ENCODE results near the gene ARHGAP4.

Gene ARHGAP4

GRCh38 chrX:153883163-153883843 lies 42.8 kb downstream of the ARHGAP4 start:
- no peak overlapping the region for H3K9ac ChIP-seq (ENCODE audit: insufficient read length)
- H3K4me3 ChIP-seq: no peak overlapping the region
- no peaks in the 10 kb centered on the region for H3K36me3 ChIP-seq (ENCODE audit: insufficient read depth, low read length)
- TF ChIP-seq EZH2 (IDR thresholded peaks at IDR 0.05) (no peak), FOXP2 (optimal IDR thresholded peaks at IDR 0.05; ENCODE audit: control extremely low read depth, extremely low read length, insufficient read depth) (no peak), POLR2AphosphoS5 (IDR thresholded peaks at IDR 0.05; ENCODE audit: borderline replicate concordance, low read depth, low read length) (no peak)
- DNase-seq (ENCODE audit: low read depth, low spot score): no peak
- H3K27ac ChIP-seq: no peak overlapping the region
- H3K9me3 ChIP-seq (ENCODE audit: low read depth, low read length): no peaks in the 10 kb centered on the region

DNA sequence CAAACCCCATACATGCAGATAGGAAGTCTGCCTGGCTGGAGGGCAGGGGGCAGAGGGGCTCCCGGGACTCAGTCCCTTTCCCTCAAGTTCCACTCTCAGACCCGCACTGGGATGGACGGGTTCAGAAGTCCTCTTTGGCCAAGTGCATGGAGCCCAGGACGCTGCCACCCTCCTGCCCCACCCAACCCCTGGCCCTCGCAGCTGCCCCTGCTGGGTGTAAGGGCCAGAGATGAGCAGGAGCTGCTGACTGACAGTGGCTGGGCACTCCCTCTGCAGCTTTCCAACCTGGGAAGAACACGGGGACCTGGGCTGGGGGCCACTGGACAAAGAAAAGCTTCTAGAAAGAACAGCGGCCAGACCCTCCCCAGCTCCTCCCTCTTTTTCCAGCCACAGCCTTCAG lies 43.5 kb downstream of the ARHGAP4 start:
- Histone ChIP-seq H3K36me3 (ENCODE audit: insufficient read depth, low read length) (no peaks in the 10 kb centered on the region), H3K9ac (ENCODE audit: insufficient read length) (no peak overlapping the region), H3K4me3 (no peak overlapping the region), H3K27ac (no peak overlapping the region), H3K9me3 (ENCODE audit: low read depth, low read length) (no peaks in the 10 kb centered on the region)
- no peak for DNase-seq (ENCODE audit: low read depth, low spot score)
- TF ChIP-seq EZH2 (IDR thresholded peaks at IDR 0.05) (no peak), FOXP2 (optimal IDR thresholded peaks at IDR 0.05; ENCODE audit: control extremely low read depth, extremely low read length, insufficient read depth) (no peak), POLR2AphosphoS5 (IDR thresholded peaks at IDR 0.05; ENCODE audit: borderline replicate concordance, low read depth, low read length) (no peak)

GRCh38 chrX:153882086-153882498 lies 44.0 kb downstream of the ARHGAP4 start:
- Histone ChIP-seq H3K27ac (no peak overlapping the region), H3K9ac (ENCODE audit: insufficient read length) (no peak overlapping the region), H3K36me3 (ENCODE audit: insufficient read depth, low read length) (no peaks in the 10 kb centered on the region), H3K4me3 (no peak overlapping the region), H3K9me3 (ENCODE audit: low read depth, low read length) (no peaks in the 10 kb centered on the region)
- TF ChIP-seq EZH2 (IDR thresholded peaks at IDR 0.05) (no peak), POLR2AphosphoS5 (IDR thresholded peaks at IDR 0.05; ENCODE audit: borderline replicate concordance, low read depth, low read length) (no peak), FOXP2 (optimal IDR thresholded peaks at IDR 0.05; ENCODE audit: control extremely low read depth, extremely low read length, insufficient read depth) (no peak)
- DNase-seq (ENCODE audit: low read depth, low spot score): no peak

DNA sequence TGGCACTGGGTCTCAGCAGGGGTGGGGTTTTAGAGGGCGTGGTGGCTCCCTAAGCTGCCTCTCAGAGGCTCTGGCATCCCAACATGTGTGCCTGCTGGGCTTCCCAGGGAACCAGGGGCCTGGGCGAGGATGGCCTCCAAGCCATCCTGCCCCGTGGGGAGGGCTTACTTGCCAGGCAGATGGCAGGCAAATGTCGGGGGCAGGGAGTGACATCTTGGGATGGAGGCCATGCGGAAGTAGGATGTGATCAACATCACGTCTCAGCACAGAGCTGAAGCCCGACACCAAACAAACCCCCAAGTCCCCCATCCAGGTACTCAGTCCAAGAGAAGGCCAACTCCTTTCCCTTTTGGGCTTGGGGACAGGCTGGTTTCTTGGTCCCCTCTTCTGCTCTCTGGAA lies 44.8 kb downstream of the ARHGAP4 start:
- no peak for DNase-seq (ENCODE audit: low read depth, low spot score)
- H3K27ac ChIP-seq: no peak overlapping the region
- no peak overlapping the region for H3K9ac ChIP-seq (ENCODE audit: insufficient read length)
- no peaks in the 10 kb centered on the region for H3K36me3 ChIP-seq (ENCODE audit: insufficient read depth, low read length)
- TF ChIP-seq FOXP2 (optimal IDR thresholded peaks at IDR 0.05; ENCODE audit: control extremely low read depth, extremely low read length, insufficient read depth): no peak
- no peak for TF ChIP-seq EZH2 (IDR thresholded peaks at IDR 0.05)
- no peak for TF ChIP-seq POLR2AphosphoS5 (IDR thresholded peaks at IDR 0.05; ENCODE audit: borderline replicate concordance, low read depth, low read length)
- no peak overlapping the region for H3K4me3 ChIP-seq
- H3K9me3 ChIP-seq (ENCODE audit: low read depth, low read length): no peaks in the 10 kb centered on the region

DNA sequence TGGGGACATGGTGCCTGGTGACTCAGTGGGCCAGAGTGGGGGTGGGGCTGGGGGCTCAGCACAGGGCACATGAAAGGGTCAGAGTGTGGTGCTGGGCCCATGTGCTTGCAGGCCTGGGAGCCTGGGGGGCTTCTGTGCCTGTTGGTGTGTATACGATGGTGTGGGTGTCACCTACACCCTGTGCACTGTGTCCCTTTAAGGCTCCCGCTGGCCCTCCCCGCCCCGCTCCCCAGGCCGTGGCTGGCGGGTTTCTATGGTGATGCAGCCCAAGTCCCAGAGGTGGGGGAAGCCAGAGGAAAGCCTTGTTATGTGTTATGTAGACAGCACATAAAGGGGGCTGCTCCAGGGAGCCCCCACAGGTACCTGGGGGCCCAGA lies 45.6 kb downstream of the ARHGAP4 start:
- Histone ChIP-seq H3K9ac (ENCODE audit: insufficient read length) (no peak overlapping the region), H3K4me3 (no peak overlapping the region), H3K27ac (no peak overlapping the region), H3K36me3 (ENCODE audit: insufficient read depth, low read length) (no peaks in the 10 kb centered on the region), H3K9me3 (ENCODE audit: low read depth, low read length) (no peaks in the 10 kb centered on the region)
- no peak for DNase-seq (ENCODE audit: low read depth, low spot score)
- TF ChIP-seq EZH2 (IDR thresholded peaks at IDR 0.05) (no peak), POLR2AphosphoS5 (IDR thresholded peaks at IDR 0.05; ENCODE audit: borderline replicate concordance, low read depth, low read length) (no peak), FOXP2 (optimal IDR thresholded peaks at IDR 0.05; ENCODE audit: control extremely low read depth, extremely low read length, insufficient read depth) (no peak)

DNA sequence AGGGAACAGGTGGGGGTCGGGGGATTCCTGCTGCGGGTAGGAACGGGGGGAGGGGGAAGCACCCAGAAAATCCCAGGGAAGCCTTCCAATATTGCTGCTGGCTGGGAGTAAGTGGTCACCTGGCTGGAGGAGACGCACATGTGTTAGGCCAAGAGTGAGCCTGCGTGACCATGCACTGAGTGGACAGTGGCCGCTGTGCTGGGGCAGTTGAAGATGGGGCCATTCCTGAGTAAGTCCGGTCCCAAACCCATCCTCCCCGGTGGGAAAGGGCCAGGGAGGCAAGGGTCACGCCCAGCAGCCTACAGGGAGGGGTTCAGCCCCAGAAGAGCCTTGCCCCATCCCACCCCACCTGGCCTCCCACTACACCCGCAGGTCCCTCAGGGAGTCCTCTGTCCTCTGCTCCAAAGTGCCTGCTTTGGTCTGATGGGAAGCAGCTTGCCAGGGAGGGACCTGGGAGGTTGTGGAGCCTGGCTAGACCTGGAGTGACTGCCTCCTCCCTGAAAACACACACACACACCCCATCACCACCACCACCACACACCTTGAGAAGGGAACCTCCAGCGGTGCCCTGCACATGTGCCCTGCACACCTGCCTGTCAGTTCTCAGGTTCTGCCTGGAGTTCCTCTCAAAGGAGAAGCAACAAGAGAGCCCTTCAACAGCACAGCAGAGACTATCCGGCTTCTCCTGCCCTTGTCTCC lies 46.2 kb downstream of the ARHGAP4 start:
- DNase-seq (ENCODE audit: low read depth, low spot score): no peak
- TF ChIP-seq EZH2 (IDR thresholded peaks at IDR 0.05) (no peak), FOXP2 (optimal IDR thresholded peaks at IDR 0.05; ENCODE audit: control extremely low read depth, extremely low read length, insufficient read depth) (no peak), POLR2AphosphoS5 (IDR thresholded peaks at IDR 0.05; ENCODE audit: borderline replicate concordance, low read depth, low read length) (no peak)
- no peaks in the 10 kb centered on the region for H3K36me3 ChIP-seq (ENCODE audit: insufficient read depth, low read length)
- no peak overlapping the region for H3K9ac ChIP-seq (ENCODE audit: insufficient read length)
- H3K27ac ChIP-seq: no peak overlapping the region
- H3K4me3 ChIP-seq: peak overlapping the region; percentile 63; the same call in 1 of the 2 replicates
- no peaks in the 10 kb centered on the region for H3K9me3 ChIP-seq (ENCODE audit: low read depth, low read length)

DNA sequence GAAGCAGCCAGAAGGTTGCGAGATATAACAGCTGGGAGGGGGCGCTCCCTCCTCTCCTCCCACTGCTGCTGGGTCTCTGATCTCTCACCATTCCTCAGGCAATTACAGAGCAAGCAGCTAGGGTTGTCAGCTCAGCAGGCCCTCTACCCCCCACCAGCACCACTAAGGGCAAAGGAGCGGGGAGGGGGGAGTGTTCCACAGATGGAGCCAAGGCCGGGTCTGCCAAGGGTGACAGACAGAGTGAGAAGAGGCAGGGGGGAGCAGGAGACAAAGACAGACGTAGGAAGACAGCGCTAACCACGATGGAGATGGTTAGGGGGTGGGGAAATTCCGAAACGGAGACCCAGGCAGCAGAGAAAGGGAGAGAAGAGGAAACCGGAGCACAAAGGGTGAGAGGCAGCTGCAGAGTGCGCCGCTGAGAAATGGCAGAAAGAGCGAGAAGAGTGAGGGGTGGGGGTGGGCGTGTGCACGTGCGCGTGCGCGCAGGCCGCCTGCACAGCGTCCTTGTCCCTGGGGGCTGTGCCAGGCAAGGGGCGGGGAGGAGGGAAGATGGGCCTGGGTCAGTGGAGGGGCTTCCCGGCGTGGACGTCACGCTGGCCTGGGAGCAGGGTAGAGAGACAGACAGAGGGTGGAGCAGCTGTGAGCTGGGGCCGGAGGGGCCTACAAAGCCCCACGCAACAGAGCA lies 47.0 kb downstream of the ARHGAP4 start:
- Histone ChIP-seq H3K9ac (ENCODE audit: insufficient read length) (no peak overlapping the region), H3K27ac (peak overlapping the region; percentile 21; the same call in 1 of the 2 replicates), H3K36me3 (ENCODE audit: insufficient read depth, low read length) (no peaks in the 10 kb centered on the region), H3K9me3 (ENCODE audit: low read depth, low read length) (no peaks in the 10 kb centered on the region), H3K4me3 (peak overlapping the region; percentile 63)
- peak; percentile 12 for DNase-seq (ENCODE audit: low read depth, low spot score)
- TF ChIP-seq FOXP2 (optimal IDR thresholded peaks at IDR 0.05; ENCODE audit: control extremely low read depth, extremely low read length, insufficient read depth) (no peak), EZH2 (IDR thresholded peaks at IDR 0.05) (no peak), POLR2AphosphoS5 (IDR thresholded peaks at IDR 0.05; ENCODE audit: borderline replicate concordance, low read depth, low read length) (no peak; the same call in 1 of the 2 replicates)

GRCh38 chrX:153878345-153878744 lies 47.7 kb downstream of the ARHGAP4 start:
- Histone ChIP-seq H3K27ac (no peak overlapping the region), H3K9ac (ENCODE audit: insufficient read length) (no peak overlapping the region), H3K9me3 (ENCODE audit: low read depth, low read length) (no peaks in the 10 kb centered on the region), H3K36me3 (ENCODE audit: insufficient read depth, low read length) (no peaks in the 10 kb centered on the region), H3K4me3 (no peak overlapping the region)
- DNase-seq (ENCODE audit: low read depth, low spot score): no peak
- 0 out of 2 replicates have a peak, but pooled peaks have one; percentile 8 for TF ChIP-seq POLR2AphosphoS5 (IDR thresholded peaks at IDR 0.05; ENCODE audit: borderline replicate concordance, low read depth, low read length)
- TF ChIP-seq FOXP2 (optimal IDR thresholded peaks at IDR 0.05; ENCODE audit: control extremely low read depth, extremely low read length, insufficient read depth): no peak
